Activated CD4-positive, alpha-beta T cell treated with anti-CD3 and anti-CD28 coated beads, Interleukin-2, amount 10 ng/mL, durations not matched to agents 7 days and 5 days (primary cell): Measurements from ENCODE around the gene SFT2D1. TPM values are rescaled to one million over a fixed set of nuclear protein-coding genes. Genes with fewer than 3 reads are reported as not detected.
"Not testable (repeated sequence)": the region's sequence is repeated elsewhere in the genome, so short reads cannot be mapped to it uniquely, and the experiment has no call there.

Experiments used
- CTCF ChIA-PET: fragments of 350-600 bp; sonication (Branson Sonifier 250); formaldehyde crosslinking; loops from one replicate; lab custom pipeline; 2021; ENCODE audit warnings: antibody characterized with exemption; lab: Charles Lee
- POLR2A ChIA-PET: fragments of 350-600 bp; sonication (Branson Sonifier 250); formaldehyde crosslinking; loops from one replicate; lab custom pipeline; 2021; ENCODE audit warnings: antibody characterized with exemption; lab: Charles Lee
- DNase-seq: peaks from one replicate; pipeline ENCODE4 v3.0.0-alpha.2; 2020
- H3K27ac Mint-ChIP-seq: one replicate; pipeline ENCODE4 v1.8.0; 2021; ENCODE audit warnings: mild to moderate bottlenecking, moderate library complexity, mixed read lengths
- H3K27me3 Mint-ChIP-seq: one replicate; pipeline ENCODE4 v1.8.0; 2021; ENCODE audit warnings: mixed read lengths
- H3K36me3 Mint-ChIP-seq: one replicate; pipeline ENCODE4 v1.8.0; 2021; ENCODE audit warnings: low read depth, mixed read lengths
- H3K4me1 Mint-ChIP-seq: one replicate; pipeline ENCODE4 v1.8.0; 2021; ENCODE audit warnings: mixed read lengths
- H3K4me3 Mint-ChIP-seq: one replicate; pipeline ENCODE4 v1.8.0; 2021; ENCODE audit warnings: mild to moderate bottlenecking, moderate library complexity, mixed read lengths
- H3K9me3 Mint-ChIP-seq: one replicate; pipeline ENCODE4 v1.8.0; 2021; ENCODE audit warnings: mixed read lengths
- total RNA-seq, 2 experiments: library from RNA; stranded (reverse); gene quantifications; one replicate each; pipeline ENCODE4 v1.2.3, GENCODE V29; 2021

SFT2D1 gene
- total RNA-seq, 2 experiments from 2014 or later = 39.7 to 43.2 TPM

GRCh38 chr6:166355552-166355951 is 13.2 kb upstream of the SFT2D1 start:
- H3K36me3 Mint-ChIP-seq = no peaks in the 10 kb centered on the region

GRCh38 chr6:166354965-166355364 is 12.6 kb upstream of the SFT2D1 start:
- no peak overlapping the region for H3K27ac Mint-ChIP-seq
- H3K4me1 Mint-ChIP-seq = peaks cover 5% of the 10 kb centered on the region
- CTCF ChIA-PET = interaction anchor here (0.7 kb wide), 1 partner anchor 27 kb away, joined by 4 read pairs; no protein-coding TSS in a partner anchor
- POLR2A ChIA-PET = no interaction called here
- peaks cover 61% of the 10 kb centered on the region for H3K27me3 Mint-ChIP-seq
- peaks cover 9% of the 10 kb centered on the region for H3K9me3 Mint-ChIP-seq
- no peak for DNase-seq
- no peaks in the 10 kb centered on the region for H3K36me3 Mint-ChIP-seq
- H3K4me3 Mint-ChIP-seq = no peak overlapping the region

More at GRCh38 chr6:166355552-166355951, 13.2 kb upstream of the SFT2D1 start:
- Mint-ChIP-seq H3K27ac (no peak overlapping the region), H3K4me1 (peaks cover 5% of the 10 kb centered on the region), H3K4me3 (no peak overlapping the region), H3K27me3 (peaks cover 61% of the 10 kb centered on the region), H3K9me3 (peaks cover 9% of the 10 kb centered on the region)
- DNase-seq = no peak
- POLR2A ChIA-PET = no interaction called here
- CTCF ChIA-PET = interaction anchor here (0.7 kb wide), 1 partner anchor 26 kb away, joined by 4 read pairs; no protein-coding TSS in a partner anchor

GRCh38 chr6:166354143-166354542 is 11.8 kb upstream of the SFT2D1 start:
- Mint-ChIP-seq H3K27me3 (peaks cover 60% of the 10 kb centered on the region), H3K4me1 (peaks cover 5% of the 10 kb centered on the region), H3K9me3 (peaks cover 16% of the 10 kb centered on the region), H3K27ac (no peak overlapping the region), H3K4me3 (no peak overlapping the region), H3K36me3 (peaks cover 1% of the 10 kb centered on the region)
- ChIA-PET POLR2A (no interaction called here), CTCF (no interaction called here)
- no peak for DNase-seq

- H3K9me3 Mint-ChIP-seq = peaks cover 17% of the 10 kb centered on the region
- H3K36me3 Mint-ChIP-seq = peaks cover 3% of the 10 kb centered on the region
- POLR2A ChIA-PET = no interaction called here
- no peak for DNase-seq
- CTCF ChIA-PET = no interaction called here
- no peak overlapping the region for H3K27ac Mint-ChIP-seq
- peaks cover 58% of the 10 kb centered on the region for H3K27me3 Mint-ChIP-seq
- H3K4me3 Mint-ChIP-seq = no peak overlapping the region
- peaks cover 5% of the 10 kb centered on the region for H3K4me1 Mint-ChIP-seq
These were observed 11.2 kb upstream of the SFT2D1 start for GRCh38 chr6:166353507-166353906.

- peaks cover 12% of the 10 kb centered on the region for H3K9me3 Mint-ChIP-seq
- no peak for DNase-seq
- no peak overlapping the region for H3K4me3 Mint-ChIP-seq
- H3K4me1 Mint-ChIP-seq = peaks cover 5% of the 10 kb centered on the region
- H3K27me3 Mint-ChIP-seq = peaks cover 57% of the 10 kb centered on the region
- ChIA-PET CTCF (no interaction called here), POLR2A (no interaction called here)
- peaks cover 3% of the 10 kb centered on the region for H3K36me3 Mint-ChIP-seq
- H3K27ac Mint-ChIP-seq = no peak overlapping the region
These were observed 10.6 kb upstream of the SFT2D1 start for GRCh38 chr6:166352923-166353322.

- H3K4me3 Mint-ChIP-seq = no peak overlapping the region
- H3K4me1 Mint-ChIP-seq = peaks cover 5% of the 10 kb centered on the region
- peaks cover 12% of the 10 kb centered on the region for H3K9me3 Mint-ChIP-seq
- H3K36me3 Mint-ChIP-seq = peaks cover 3% of the 10 kb centered on the region
- H3K27ac Mint-ChIP-seq = no peak overlapping the region
- ChIA-PET POLR2A (no interaction called here), CTCF (no interaction called here)
- H3K27me3 Mint-ChIP-seq = peaks cover 56% of the 10 kb centered on the region
- no peak for DNase-seq
These were observed 9.5 kb upstream of the SFT2D1 start for GRCh38 chr6:166351715-166352285.

GRCh38 chr6:166348305-166348949 is 6.1 kb upstream of the SFT2D1 start:
- ChIA-PET POLR2A (no interaction called here), CTCF (no interaction called here)
- Mint-ChIP-seq H3K4me3 (no peak overlapping the region), H3K4me1 (peaks cover 6% of the 10 kb centered on the region), H3K27me3 (peaks cover 55% of the 10 kb centered on the region), H3K36me3 (peaks cover 3% of the 10 kb centered on the region), H3K9me3 (peaks cover 12% of the 10 kb centered on the region), H3K27ac (no peak overlapping the region)
- no peak for DNase-seq

- Mint-ChIP-seq H3K4me3 (no peak overlapping the region), H3K9me3 (peaks cover 12% of the 10 kb centered on the region), H3K36me3 (peaks cover 3% of the 10 kb centered on the region), H3K27ac (no peak overlapping the region), H3K4me1 (peaks cover 6% of the 10 kb centered on the region), H3K27me3 (peaks cover 45% of the 10 kb centered on the region)
- ChIA-PET CTCF (interaction anchor here (0.8 kb wide), 2 partner anchors 18 to 35 kb away, joined by 3 read pairs; no protein-coding TSS in a partner anchor), POLR2A (no interaction called here)
- DNase-seq = no peak
These were observed 4.6 kb upstream of the SFT2D1 start for GRCh38 chr6:166346965-166347364.

GRCh38 chr6:166346449-166346848 is 4.1 kb upstream of the SFT2D1 start:
- POLR2A ChIA-PET = no interaction called here
- H3K36me3 Mint-ChIP-seq = peaks cover 5% of the 10 kb centered on the region
- no peak for DNase-seq
- H3K4me3 Mint-ChIP-seq = no peak overlapping the region
- peaks cover 39% of the 10 kb centered on the region for H3K27me3 Mint-ChIP-seq
- CTCF ChIA-PET = interaction anchor here (0.8 kb wide), 1 partner anchor 19 kb away, joined by 3 read pairs; no protein-coding TSS in a partner anchor
- H3K27ac Mint-ChIP-seq = no peak overlapping the region
- H3K4me1 Mint-ChIP-seq = peaks cover 5% of the 10 kb centered on the region
- H3K9me3 Mint-ChIP-seq = peaks cover 8% of the 10 kb centered on the region

GRCh38 chr6:166345672-166346071 is 3.3 kb upstream of the SFT2D1 start:
- POLR2A ChIA-PET, H3K36me3 Mint-ChIP-seq, H3K9me3 Mint-ChIP-seq, DNase-seq, H3K4me3 Mint-ChIP-seq, H3K27ac Mint-ChIP-seq, H3K4me1 Mint-ChIP-seq: not testable (repeated sequence)
- peaks cover 35% of the 10 kb centered on the region for H3K27me3 Mint-ChIP-seq
- CTCF ChIA-PET = interaction anchor here (0.7 to 0.8 kb wide), 2 partner anchors 14 to 38 kb away, joined by 3 read pairs; no protein-coding TSS in a partner anchor

- H3K27me3 Mint-ChIP-seq = peaks cover 30% of the 10 kb centered on the region
- H3K36me3 Mint-ChIP-seq, POLR2A ChIA-PET, H3K27ac Mint-ChIP-seq, H3K4me1 Mint-ChIP-seq, H3K4me3 Mint-ChIP-seq, DNase-seq, H3K9me3 Mint-ChIP-seq: not testable (repeated sequence)
- CTCF ChIA-PET = interaction anchor here (0.7 to 1.0 kb wide), 3 partner anchors 15 to 39 kb away, joined by 3 read pairs; no protein-coding TSS in a partner anchor
These were observed 2.6 kb upstream of the SFT2D1 start for GRCh38 chr6:166344921-166345320.

GRCh38 chr6:166344240-166344639 is 1.9 kb upstream of the SFT2D1 start:
- H3K27ac Mint-ChIP-seq = no peak overlapping the region
- H3K4me3 Mint-ChIP-seq = no peak overlapping the region
- H3K4me1 Mint-ChIP-seq = peaks cover 6% of the 10 kb centered on the region
- peaks cover 5% of the 10 kb centered on the region for H3K36me3 Mint-ChIP-seq
- H3K27me3 Mint-ChIP-seq = peaks cover 24% of the 10 kb centered on the region
- peaks cover 2% of the 10 kb centered on the region for H3K9me3 Mint-ChIP-seq
- no peak for DNase-seq
- ChIA-PET POLR2A (no interaction called here), CTCF (interaction anchor here (1.0 kb wide), 1 partner anchor 17 kb away, joined by 3 read pairs; no protein-coding TSS in a partner anchor)

- Mint-ChIP-seq H3K4me3 (peak overlapping the region; percentile 84), H3K36me3 (peaks cover 2% of the 10 kb centered on the region), H3K9me3 (no peaks in the 10 kb centered on the region), H3K4me1 (peaks cover 6% of the 10 kb centered on the region), H3K27me3 (peaks cover 18% of the 10 kb centered on the region), H3K27ac (peak overlapping the region; percentile 89)
- DNase-seq = no peak
- ChIA-PET POLR2A (no interaction called here), CTCF (interaction anchor here (0.9 to 1.6 kb wide), 2 partner anchors 38 to 45 kb away, joined by 3 to 5 read pairs; no protein-coding TSS in a partner anchor)
These were observed 774 bp upstream of the SFT2D1 start for GRCh38 chr6:166343150-166343487.
